ENCODE results near the gene ULK1.
"Not testable (repeated sequence)": the region's sequence is repeated elsewhere in the genome, so short reads cannot be mapped to it uniquely, and the experiment has no call there.

The ULK1 gene

DNA sequence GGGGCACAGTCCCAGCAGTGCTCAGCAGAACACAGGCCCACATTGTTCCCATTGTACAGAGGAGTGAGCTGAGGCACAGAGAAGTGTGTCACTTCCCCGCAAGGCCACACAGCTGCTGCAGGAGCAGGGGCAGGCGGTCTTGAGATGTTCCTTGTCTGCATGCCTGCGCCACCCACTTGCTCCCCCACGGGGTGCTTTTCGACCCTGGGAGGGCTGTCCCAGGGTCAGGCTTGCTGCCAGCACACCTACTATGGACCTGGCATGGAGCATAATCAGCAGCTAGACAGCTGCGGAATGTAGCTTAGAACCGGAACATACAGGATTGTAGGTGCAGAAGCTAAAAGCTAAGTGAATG lies 47.5 kb downstream of the ULK1 start:
- DNase-seq (ENCODE audit: low read depth in 2 of 2): no peak

DNA sequence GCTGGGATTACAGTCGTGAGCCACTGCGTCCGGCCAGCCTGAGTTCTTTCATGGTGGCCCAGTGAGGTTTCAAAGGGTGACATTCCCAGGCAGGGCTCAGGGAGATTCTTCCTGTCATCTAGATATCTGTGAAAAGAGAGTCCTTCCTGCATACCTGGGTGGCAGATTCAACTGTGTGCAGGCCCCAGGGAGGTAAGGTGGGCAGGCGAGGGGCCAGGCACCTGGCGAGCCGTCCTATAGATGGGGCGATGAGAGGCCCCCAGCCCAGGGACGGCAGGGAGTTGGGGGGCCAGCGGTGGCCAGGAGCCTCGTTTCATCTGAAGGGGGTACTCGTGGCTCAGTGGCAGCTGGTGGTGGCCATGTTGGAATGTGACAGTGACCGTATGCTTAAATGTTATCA lies 48.2 kb downstream of the ULK1 start:
- no peak for DNase-seq (ENCODE audit: low read depth in 2 of 2)

DNA sequence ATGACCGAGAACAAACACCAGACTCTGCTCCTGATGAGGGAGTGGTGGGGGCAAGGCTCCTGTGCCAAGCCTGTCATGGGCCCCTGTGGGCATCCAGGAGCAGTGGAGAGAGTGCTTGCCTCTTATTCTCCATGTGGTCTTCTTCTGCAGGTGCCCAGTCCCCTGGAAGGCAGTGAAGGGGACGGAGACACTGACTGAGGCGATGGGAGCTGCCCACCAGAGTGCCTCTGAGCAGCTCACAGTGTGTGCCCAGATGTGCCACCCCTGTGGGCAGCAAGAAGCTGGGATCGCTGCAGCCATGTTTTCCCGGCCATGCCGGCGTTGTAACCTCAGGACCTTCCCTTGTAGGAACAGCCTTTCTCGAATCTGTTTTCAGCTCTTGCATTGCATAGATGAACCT lies 49.0 kb downstream of the ULK1 start:
- no peak for DNase-seq (ENCODE audit: low read depth in 2 of 2)

DNA sequence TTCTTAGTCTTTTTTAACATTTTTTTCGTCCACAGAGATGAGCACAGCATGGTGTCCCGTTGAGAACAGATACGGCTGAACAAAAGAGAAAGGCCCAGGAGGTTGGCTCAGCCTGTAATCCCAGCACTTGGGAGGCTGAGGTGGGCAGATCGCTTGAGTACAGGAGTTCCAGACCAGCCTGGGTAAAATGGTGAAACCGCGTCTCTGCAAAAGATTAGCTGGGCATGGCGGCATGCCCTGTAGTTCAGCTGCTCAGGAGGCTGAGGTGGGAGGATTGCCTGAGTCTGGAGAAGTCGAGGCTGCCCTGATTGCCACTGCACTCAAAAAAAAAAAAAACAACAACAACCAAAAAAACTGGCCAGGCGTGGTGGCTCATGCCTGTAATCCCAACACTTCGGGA lies 49.5 kb downstream of the ULK1 start:
- no peak for DNase-seq (ENCODE audit: low read depth in 2 of 2)

DNA sequence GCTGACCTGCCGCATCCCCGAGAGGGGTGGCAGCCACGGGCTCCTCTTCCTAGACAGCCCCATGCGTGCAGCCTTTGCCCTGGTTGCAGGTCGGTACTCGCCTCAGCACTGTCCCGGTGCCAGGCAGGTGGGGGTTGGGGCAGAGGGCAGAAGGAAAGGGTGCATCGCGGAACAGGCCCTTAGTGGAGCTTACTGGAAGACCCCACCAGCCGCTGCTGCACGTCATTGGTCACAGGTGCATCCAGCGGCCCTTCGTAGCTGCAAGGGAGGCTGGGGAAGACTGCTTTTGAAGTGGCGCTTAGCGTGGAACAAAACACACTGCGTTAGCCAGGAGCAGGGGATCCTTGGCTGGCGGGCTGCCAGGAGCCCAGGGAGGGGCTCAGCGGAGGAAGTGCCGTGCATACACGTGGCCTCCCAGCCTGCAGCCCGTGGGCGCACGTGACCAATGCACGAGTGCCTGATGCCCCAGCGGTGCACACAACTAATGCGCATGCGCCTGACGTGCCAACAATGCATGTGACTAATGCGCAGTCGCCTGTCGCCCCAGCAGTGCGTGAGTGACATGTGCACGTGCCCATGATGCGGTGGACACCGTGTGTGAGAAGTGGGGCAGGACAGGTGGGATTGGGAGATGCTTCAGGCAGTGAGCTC lies 50.3 kb downstream of the ULK1 start:
- no peak for DNase-seq (ENCODE audit: low read depth in 2 of 2)

DNA sequence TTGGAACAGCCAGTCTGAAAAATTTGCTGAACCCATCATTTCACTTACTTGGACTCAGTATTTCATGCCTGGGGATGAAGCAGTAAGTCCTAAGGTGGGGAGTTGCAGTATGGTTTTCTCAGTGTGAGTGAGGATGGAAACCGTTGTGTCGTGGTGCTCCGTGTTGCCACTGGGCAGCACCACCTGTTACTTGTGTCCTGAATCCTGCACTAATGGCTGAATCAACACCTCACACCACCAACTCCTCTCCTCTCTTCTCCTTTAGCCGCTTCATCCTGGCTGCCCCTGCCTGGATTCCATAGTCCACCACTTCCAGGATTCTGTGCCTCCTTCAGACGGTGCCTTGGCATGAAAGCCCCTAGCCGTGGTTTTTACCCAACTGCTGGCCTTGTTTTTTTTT lies 52.3 kb downstream of the ULK1 start:
- no peak for DNase-seq (ENCODE audit: low read depth in 2 of 2)

DNA sequence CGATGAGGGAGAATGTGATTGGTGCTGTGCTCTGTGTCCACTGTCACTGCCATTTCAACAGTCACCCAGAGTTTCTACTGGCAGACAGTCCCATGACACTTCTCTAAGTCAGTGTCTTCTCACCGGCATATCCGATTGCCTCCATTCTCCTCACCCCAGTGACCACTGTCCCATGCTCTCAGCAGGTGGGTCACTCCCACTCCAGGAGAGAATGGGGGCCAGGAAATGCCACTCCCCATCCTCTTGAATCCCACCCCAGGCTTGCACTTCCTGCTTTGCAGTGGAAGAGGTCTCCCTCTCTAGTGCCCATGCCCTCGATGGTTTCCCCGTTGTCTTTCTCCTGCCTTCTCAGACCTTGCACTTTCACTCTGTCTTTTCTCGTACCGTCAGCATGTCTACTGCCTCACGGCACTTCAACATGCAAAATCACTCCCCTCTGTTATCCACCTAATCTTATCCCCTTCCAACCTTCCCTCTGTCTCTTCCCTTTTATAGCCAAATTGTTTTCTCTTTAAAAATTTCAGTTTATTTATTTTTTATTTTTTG lies 53.1 kb downstream of the ULK1 start:
- no peak for DNase-seq (ENCODE audit: low read depth in 2 of 2)

DNA sequence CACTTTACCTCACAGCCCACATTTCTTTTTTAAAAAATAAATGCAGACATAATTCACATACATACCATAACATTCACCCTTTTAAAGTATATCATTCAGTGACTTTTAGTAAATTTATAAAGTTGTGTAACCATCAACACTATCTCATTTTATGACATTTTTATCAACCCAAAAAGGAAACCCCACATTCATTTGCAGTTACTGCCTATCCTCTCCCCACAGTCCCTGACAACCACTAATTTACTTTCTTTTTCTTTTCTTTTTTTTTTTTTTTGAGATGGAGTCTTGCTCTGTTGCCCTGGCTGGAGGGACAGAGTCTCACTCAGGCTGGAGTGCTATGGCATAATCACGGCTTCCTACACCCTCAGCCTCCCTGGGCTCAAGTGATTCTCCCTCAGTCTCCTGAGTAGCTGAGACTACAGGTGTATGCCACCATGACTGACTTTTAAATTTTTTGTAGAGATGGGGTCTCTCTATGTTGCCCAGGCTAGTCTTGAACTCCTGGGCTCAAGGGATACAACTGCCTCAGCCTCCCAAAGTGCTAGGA lies 53.8 kb downstream of the ULK1 start:
- DNase-seq (ENCODE audit: low read depth in 2 of 2): no peak

DNA sequence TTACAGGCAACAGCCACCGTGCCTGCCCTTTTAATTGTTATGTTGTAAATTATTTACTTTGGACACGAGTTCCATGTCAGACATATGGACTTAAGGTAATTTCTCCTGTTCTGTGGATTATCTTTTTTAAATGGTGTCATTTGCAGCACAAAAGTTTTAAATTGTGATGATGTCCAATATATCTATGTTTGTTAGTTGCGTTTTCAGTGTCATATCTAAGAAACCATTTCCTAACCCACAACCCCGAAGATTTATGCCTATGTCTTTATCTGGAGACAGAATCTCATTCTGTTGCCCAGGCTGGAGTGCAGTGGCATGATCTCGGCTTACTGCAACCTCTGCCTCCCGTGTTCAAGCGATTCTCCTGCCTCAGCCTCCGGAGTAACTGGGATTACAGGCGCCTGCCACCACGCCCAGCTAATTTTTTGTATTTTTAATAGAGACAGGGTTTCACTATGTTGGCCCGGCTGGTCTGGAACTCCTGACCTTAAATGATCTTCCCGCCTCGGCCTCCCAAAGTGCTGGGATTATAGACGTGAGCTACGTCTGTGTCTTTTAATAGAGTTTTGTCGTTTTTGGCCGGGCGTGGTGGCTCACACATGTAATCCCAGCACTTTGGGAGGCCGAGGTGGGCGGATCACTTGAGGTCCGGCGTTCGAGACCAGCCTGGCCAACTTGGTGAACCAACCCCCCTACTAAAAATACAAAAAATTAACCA lies 54.5 kb downstream of the ULK1 start:
- DNase-seq (ENCODE audit: low read depth in 2 of 2): not testable (repeated sequence)

DNA sequence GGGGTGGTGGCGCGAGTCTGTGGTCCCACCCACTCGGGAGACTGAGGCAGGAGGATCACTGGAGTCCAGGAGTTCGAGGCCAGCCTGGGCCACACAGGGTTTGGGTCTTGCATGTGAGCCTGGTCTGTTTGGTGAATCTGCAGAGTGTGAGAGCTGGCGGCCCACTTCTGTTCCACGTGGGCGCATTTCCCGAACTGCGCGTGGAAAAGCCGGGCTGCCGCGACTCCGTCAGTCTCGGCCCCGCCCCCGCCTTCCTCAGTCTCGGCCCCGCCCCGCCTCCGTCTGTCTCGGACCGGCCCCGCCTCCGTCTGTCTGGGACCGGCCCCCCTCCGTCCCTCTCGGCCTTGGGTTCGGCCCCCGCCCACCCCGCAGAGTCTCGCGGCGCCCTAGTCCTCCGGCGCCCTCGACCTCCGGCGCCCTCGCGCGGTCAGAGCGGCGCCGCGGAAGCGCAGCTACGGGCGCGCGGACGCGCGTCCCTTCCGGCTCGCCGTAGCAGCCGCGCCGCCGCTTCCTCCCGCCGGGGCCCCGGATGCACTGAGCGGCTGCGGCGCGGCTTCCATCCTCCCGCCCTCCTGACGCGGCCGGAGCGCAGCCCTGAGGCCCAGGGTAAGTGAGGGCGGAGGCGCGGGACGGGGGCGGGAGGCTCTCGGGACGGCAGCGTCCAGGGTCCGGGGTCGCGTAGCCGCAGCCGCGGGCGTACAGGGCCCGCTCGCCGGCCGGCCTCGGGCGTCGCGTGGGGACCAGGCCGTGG lies 55.2 kb downstream of the ULK1 start, which contains the start of gene EP400:
Gene EP400 (plus strand): TSS at position 512 of the 751 bp plus-strand sequence. CDS start 10,678 bp downstream, outside the sequence.
- peak; percentile 94 to 97 for DNase-seq (ENCODE audit: low read depth in 2 of 2)

DNA sequence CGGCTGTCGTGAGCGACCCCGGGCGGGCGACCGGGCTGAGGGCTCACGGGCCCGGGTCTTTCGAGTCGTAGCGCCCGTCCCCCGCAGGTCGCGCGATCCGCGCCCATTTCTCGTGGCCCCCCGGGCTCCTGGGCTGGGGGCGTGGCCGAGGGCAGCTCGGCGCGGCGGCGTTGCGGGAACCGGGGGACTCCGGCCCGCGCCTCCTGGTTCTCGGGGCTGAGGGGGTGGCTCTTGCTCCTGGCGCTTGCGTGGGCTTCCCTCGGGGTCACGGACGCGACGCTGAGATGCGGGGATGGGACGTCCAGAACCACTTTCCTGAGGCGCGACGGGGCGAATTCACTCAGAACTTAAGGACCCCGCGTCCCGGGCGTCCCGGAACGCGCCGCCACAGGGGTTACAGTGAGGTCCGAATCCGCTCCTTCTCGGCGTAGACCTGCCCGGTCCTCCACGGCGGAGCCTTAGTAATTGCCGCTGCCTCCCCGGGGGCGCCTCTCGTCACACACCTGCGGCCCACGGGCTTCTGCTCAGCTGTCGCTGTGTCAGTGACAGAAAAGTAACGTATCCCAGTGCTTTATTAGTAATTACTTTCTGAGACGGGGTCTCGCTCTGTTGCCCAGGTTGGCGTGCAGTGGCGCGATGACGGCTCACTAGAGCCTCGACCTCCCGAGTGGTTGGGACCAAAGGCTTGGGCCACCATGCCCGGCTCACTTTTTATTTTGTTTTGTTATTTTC lies 55.9 kb downstream of the ULK1 start:
- peak; percentile 21 to 45 for DNase-seq (ENCODE audit: low read depth in 2 of 2)

DNA sequence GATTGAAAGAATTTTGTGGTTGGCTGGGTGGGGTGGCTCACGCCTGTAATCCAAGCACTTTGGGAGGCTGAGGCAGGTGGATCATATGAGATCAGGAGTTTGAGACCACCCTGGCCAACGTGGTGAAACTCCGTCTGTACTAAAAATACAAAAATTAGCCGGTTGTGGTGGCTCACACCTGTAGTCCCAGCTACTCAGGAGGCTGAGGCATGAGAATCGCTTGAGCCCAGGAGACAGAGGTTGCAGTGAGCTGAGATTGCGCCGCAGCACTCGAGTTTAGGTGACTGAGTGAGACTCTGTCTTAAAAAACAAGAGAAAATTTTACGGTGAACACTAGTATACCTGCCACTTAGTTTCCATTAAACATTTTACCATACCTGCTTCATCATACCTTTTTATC lies 59.4 kb downstream of the ULK1 start:
- DNase-seq (ENCODE audit: low read depth in 2 of 2): not testable (repeated sequence)

DNA sequence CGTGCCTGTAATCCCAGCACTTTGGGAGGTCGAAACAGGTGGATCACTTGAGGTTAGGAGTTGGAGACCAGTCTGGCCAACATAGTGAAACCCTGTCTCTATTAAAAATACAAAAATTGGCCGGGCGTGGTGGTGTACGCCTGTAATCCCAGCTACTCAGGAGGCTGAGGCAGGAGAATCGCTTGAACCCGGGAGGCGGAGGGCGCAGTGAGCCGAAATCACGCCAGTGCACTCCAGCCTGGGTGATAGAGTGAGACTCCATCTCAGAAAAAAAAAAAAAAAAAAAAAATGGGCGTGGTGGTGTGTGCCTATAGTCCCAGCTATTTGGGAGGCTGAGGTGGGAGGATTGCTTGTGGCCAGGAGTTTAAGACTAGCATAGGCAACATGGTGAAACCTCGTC lies 60.0 kb downstream of the ULK1 start:
- not testable (repeated sequence) for DNase-seq (ENCODE audit: low read depth in 2 of 2)

DNA sequence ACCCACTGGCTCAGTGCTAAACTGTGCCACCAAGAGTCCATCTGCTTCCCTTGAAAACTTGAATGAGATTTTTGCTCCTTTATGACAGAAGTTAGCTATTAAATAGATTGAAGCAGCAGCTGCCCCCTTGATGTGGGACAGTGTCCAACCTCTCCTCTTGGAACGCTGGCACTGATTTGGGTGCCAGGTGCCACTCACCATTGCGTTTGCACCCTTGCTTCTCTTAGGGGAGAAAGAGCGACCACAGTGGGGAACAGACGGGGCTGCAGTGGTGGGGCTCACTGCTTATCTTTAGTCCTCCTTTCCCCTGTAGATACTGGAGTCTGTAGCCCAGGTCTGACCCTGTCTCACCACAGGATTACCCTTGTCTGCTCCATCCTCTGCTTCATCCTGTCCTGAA lies 64.7 kb downstream of the ULK1 start:
- DNase-seq (ENCODE audit: low read depth in 2 of 2): no peak

DNA sequence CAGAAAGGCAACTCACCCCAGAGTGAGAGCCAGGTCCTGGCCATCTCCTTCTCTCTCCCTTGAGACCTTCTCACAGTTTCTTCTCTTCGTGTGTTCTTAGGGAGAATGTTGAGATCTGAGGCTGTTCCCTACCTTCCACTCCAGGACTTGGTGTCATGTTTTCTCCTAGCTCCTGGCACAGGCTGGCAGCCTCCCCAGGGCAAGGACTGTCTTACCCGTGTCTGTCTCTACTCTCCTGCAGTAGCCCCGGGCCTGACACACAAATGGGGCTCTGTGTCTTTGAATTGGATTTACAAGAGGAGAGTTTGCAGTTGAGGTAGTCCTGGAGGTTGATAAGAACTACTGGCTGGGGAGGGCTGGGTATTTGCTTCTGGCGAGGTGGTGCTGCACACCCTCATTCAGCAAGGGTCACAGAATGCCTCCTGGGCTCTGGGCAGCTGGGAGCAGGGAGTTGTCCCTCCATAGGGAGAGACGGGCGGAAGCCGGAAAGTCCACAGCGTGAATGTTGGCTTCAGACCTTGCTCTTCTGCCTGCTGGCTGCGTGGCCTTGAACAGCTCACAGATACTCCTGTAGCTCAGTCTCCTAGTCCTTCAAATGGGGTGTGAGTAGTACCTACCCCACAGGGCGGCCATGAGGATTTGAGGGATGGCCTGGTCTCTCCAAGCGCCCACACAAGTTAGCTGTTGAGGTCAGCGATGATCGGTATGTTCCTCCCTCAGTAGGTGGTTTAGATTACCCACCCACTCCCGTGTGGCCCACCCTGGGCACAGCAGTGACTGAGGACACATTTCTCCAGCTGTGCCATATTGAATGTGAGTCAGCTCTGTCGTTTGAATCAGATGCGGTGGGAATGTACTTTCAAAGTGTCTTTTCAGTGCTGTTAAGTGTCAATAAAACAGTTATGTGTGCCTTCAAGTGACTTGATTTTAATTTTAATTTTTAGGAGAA lies 65.5 kb downstream of the ULK1 start:
- DNase-seq (ENCODE audit: low read depth in 2 of 2): no peak

DNA sequence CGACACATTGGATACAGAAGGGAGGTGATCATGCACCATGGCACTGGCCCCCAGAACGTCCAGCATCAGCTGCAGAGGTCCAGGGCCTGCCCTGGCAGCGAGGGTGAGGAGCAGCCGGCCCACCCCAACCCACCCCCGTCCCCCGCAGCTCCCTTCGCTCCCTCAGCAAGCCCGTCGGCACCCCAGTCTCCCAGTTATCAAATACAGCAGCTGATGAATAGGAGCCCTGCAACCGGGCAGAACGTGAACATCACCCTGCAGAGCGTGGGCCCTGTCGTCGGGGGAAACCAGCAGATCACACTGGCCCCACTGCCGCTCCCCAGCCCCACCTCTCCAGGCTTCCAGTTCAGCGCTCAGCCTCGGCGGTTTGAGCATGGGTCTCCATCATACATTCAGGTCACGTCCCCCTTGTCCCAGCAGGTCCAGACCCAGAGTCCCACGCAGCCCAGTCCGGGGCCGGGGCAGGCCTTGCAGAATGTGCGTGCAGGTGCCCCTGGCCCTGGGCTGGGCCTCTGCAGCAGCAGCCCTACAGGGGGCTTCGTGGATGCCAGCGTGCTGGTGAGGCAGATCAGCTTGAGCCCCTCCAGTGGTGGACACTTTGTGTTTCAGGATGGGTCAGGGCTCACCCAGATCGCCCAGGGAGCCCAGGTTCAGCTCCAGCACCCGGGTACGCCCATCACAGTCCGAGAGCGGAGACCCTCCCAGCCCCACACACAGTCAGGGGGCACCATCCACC lies 66.3 kb downstream of the ULK1 start:
- not testable (repeated sequence) for DNase-seq (ENCODE audit: low read depth in 2 of 2)

DNA sequence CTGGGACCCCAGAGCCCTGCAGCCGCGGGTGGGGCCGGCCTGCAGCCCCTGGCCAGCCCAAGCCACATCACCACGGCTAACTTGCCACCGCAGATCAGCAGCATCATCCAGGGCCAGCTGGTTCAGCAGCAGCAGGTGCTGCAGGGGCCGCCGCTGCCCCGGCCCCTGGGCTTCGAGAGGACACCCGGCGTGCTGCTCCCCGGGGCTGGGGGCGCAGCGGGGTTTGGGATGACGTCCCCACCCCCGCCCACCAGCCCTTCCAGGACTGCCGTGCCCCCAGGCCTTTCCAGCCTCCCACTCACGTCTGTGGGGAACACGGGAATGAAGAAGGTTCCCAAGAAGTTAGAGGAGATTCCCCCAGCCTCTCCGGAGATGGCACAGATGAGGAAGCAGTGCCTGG lies 66.9 kb downstream of the ULK1 start:
- DNase-seq (ENCODE audit: low read depth in 2 of 2): not testable (repeated sequence)

DNA sequence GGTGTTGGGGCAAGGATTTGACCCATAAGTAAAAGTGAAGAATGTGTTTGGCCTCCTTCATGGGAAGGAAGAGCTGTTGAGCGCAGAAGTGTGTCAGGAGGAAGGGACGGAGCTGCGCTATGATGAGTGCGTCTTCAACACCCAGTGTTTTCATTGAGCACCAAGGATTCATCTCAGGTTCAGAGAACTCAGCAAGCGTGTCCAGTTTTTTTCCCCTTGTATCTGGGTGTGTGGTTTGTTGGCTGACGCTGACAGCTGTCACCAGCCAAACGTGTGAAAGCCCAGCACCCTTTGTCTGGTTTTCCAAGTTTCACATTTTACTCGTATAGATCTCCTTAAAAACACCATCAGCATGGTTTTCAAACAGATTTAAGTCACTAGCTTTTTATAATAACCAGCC lies 67.6 kb downstream of the ULK1 start:
- no peak for DNase-seq (ENCODE audit: low read depth in 2 of 2)

DNA sequence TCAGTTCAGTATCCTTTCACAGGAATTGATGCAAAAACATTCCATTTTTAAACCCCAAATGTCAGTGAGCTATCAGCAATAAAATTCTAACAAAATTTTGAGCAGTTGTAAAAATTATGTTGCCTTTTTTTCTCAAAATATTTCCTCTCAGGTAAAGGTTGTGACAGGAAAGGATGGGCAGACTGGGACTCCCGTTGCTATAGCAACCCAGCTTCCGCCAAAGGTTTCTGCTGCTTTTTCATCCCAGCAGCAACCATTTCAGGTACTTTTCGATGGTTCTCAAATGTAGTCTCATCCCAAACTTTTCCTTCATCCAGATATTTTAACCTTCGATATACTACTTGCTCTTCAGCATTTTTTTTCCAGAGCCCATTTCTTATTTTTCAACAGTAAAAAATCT lies 69.0 kb downstream of the ULK1 start:
- no peak for DNase-seq (ENCODE audit: low read depth in 2 of 2)

DNA sequence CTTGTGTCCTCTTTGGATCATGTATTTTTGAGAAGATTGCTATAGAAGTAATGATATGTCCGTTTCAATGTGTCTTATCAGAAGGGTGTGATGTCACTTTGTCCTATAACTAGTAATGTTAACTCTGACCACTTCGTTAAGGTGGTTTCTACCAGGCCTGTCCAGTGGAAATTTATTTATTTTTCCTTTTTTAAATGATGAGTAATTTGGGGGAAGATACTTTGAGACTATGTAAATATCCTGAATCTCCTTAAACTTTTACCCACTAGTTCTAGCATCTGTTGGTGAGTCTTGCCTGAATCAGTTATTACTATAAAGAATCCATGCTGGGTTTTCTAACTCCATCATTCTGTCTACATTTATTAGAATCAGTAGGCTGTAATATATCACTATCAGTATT lies 70.7 kb downstream of the ULK1 start:
- no peak for DNase-seq (ENCODE audit: low read depth in 2 of 2)

Data from stimulated activated CD8-positive, alpha-beta memory T cell treated with anti-CD3 and anti-CD28 coated beads, Interleukin-7, amount 100 ng/mL, for 4 hours (primary cell).